GM12864 (cell line): ENCODE data around the gene DYRK1A.
A peak's percentile ranks its signal among the peaks of the same experiment; 100 is the strongest.

ENCODE experiments used
- DNase-seq: peaks from one replicate; pipeline ENCODE4 v3.0.0-alpha.2; 2011; ENCODE audit warnings: low read depth
- H3K4me3 ChIP-seq: 2 replicates; pipeline ENCODE4 v1.5.1; 2011; ENCODE audit warnings: mild to moderate bottlenecking, low read depth, low read length, control low read depth
- CTCF ChIP-seq: IDR thresholded peaks from 2 replicates; pipeline ENCODE4 v1.5.1; 2011; ENCODE audit warnings: low read depth, mild to moderate bottlenecking, moderate library complexity, low read length, control low read depth, inconsistent platforms; ENCODE audit errors: missing control alignments

DYRK1A gene

GRCh38 chr21:37557261-37557950, 190.8 kb downstream of the DYRK1A start:
- H3K4me3 ChIP-seq = no peak overlapping the region
- TF ChIP-seq CTCF = no peak
- DNase-seq = peak; percentile 72

DNA sequence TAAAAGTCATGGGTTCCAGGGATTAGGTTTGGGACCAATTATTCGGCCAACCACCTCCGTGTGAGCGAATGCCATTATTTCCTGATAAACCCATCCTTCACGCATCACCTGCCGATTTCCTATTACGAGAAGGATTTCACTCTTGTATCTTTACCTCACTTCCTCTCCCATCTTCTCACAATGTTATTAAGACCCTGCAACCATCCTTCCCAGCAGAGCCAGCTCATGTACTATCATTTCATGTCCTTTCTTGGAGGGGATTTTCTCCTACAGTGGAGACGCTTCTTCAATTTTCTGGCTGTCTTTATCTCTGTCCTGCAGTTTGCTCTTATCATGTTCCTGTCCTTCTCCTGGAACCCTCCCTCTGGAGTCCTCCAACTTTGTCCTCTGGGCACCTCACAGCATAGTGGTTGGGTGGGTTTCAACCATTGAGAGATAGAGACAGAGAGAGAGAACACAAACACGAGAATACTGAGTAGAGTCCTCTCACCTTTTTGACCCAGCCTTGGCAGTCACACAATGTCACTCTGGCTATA, 192.2 kb downstream of the DYRK1A start:
- DNase-seq = no peak
- TF ChIP-seq CTCF = no peak
- no peak overlapping the region for H3K4me3 ChIP-seq

- H3K4me3 ChIP-seq = no peak overlapping the region
- no peak for DNase-seq
- no peak for TF ChIP-seq CTCF
Measured at GRCh38 chr21:37560385-37560784, 193.8 kb downstream of the DYRK1A start.

GRCh38 chr21:37561506-37561905, 194.9 kb downstream of the DYRK1A start:
- DNase-seq = no peak
- no peak for TF ChIP-seq CTCF
- no peak overlapping the region for H3K4me3 ChIP-seq

DNA sequence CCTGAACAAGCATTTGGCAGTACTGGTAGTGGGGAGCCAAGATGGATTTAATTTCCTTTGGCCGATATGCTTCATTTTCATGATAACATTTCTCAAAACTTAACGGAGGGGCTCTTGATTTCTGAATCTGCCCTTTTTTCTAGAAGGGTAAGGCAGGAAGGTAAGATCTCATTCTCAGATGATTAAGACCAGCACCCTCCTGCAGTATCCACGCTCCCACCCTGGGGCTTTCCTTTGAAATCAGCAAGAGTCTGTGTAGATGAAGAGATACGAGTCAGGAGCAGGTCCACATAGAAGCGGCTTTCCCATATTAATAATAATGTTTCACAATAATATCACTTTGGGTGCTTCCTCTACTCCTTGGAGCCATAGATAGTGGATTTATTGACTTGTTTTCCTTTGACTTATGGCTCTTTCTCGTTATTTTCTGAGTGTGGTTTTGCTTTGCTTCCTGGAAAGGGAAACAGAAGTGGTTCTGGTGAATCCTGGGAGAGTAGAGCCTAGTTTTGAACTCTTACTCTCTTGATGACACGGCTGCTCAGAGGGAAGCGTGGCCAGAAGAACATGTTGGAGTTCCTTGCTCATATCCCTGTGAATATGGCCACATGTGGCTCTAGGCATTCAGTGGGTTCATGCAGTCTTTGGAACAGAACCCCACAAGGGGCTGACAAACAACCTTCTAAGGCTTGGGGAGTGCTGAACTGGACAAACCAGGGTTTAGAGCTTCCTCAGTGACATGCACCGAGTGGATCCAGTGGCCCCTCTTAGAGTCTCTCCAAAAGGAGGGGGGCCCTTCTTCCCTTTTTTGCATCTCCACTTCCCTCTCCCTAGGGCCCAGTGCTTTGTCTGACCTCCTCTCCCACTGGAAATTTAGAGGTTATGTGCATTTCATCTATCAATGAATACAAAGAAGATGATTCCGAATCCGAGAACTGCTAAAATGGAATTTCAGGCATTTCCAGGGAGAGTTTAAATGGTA, 195.7 kb downstream of the DYRK1A start:
- no peak for TF ChIP-seq CTCF
- no peak overlapping the region for H3K4me3 ChIP-seq
- DNase-seq = no peak

DNA sequence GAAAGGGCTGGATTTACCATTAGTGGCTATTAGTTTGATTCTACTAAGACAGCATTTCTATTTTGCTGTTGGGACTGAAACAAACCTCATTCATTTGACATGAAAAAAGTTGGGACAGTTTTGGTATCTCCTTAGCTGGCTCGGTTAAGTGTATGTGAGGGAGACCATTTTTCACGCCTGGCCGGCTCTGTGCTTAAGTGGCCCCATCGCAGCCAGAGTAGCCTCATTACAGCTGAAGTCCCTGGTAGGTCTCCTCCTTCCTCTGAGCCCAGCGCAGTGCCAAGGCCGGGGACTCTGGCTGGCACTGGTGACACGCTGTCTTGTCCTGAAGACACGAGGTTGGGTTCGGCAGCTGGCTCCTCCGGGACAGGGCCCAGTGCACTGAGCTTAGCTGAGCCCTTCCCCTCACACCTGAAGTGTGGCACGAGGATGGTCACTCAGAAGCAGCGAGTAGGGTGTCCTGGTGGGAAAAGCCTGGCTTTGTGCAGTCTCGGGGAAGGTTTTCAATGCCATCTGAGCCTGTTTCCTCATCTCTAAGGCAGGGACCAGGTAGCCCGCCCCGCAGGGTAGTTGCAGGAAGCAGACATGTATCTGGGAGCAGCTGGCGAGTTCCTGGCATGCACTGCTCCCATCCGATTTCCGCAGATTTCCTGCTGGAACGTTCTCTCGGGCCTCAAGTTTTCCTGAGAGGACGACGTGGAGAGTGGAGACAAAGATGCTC, 196.5 kb downstream of the DYRK1A start:
- no peak for DNase-seq
- TF ChIP-seq CTCF = no peak
- peak overlapping the region; percentile 78 for H3K4me3 ChIP-seq
